ENCODE results near the gene TPI1.
"Not testable (repeated sequence)": the region's sequence is repeated elsewhere in the genome, so short reads cannot be mapped to it uniquely, and the experiment has no call there.

The TPI1 gene

DNA sequence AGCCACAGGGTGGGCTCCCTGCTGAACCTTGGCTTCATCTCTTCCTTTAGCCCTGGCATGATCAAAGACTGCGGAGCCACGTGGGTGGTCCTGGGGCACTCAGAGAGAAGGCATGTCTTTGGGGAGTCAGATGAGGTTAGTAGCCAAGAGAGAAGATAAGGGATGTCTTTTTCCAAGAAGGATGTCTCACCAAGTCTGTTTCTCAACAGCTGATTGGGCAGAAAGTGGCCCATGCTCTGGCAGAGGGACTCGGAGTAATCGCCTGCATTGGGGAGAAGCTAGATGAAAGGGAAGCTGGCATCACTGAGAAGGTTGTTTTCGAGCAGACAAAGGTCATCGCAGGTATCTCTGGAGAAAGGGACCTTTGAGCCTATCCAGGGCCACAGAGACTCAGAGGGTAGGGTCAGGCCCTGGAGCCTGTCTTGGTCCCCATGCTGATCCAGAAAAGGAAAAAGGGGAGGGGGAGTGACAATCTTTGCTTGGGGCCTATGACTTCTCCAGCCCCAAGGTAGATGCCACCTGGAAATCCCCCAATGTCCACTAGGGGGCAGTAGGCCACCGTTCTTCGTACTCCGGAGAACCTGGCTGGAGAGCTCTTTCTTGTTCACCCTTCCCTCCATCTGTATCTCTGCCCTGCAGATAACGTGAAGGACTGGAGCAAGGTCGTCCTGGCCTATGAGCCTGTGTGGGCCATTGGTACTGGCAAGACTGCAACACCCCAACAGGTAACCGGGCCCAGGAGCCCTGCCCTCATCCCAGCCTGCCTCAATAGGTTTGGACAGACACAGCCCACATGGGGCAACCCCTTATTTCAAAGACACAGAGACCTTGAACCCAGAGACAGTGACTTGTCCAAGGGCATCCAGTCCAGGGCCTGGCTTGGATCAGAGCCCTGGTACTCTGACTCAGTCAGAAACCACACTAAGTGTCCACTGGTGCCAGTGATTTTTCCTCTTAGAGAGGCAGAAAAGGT, 2.0 kb downstream of the TPI1 start:
- DNase-seq = peak; percentile 82

DNA sequence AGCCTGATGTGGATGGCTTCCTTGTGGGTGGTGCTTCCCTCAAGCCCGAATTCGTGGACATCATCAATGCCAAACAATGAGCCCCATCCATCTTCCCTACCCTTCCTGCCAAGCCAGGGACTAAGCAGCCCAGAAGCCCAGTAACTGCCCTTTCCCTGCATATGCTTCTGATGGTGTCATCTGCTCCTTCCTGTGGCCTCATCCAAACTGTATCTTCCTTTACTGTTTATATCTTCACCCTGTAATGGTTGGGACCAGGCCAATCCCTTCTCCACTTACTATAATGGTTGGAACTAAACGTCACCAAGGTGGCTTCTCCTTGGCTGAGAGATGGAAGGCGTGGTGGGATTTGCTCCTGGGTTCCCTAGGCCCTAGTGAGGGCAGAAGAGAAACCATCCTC, 3.0 kb downstream of the TPI1 start:
- DNase-seq = not testable (repeated sequence)

GRCh38 chr12:6871052-6871957, 4.0 kb downstream of the TPI1 start:
- DNase-seq = peak; percentile 58

DNA sequence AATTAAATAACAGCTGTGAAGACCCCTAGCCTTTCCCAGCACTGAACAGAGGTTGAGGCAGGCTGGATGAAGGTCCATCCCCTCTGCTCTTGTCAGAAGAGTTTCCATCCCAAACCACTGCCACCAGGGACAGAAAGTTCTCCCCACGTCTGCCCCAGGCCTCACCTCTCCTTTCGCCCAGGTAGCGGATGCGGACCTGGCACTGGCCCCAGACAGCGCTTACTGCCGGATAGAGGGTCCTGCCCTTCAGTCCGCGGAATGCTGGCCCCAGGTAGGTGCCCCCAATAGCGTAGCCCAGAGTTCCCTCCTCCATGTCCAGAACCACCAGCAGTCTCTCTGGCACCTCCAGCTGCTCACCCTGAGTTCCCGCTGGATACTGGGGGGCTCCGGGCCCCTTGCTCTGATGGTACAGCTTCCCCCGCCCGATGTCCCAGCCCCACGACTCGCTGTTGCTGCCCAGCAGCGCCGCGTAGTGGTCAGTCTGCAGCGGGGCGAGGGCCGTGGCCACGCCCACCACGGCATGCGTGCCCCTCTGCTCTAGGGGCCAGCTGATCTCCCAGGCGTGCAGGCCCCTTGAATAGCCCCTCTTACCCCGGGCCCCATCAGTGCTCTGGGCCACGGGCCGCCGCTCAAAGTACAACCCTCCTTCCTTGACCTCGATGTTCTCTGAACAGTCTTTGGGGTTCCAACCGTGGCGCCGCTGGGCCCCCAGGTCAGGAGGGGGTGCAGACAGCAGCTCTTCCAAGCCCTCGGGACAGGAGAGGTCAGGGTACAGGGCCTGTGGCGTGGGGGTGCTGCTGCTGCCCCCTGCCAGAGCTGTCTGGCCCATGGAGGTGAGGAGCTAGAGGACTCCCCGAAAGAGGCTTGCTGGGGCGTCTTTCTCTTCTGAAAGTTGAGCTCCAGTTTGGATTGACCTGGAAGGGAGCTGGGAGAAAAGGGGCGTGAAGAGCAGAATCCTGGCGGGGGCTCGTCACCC, 5.0 kb downstream of the TPI1 start:
- DNase-seq = peak; percentile 85

DNA sequence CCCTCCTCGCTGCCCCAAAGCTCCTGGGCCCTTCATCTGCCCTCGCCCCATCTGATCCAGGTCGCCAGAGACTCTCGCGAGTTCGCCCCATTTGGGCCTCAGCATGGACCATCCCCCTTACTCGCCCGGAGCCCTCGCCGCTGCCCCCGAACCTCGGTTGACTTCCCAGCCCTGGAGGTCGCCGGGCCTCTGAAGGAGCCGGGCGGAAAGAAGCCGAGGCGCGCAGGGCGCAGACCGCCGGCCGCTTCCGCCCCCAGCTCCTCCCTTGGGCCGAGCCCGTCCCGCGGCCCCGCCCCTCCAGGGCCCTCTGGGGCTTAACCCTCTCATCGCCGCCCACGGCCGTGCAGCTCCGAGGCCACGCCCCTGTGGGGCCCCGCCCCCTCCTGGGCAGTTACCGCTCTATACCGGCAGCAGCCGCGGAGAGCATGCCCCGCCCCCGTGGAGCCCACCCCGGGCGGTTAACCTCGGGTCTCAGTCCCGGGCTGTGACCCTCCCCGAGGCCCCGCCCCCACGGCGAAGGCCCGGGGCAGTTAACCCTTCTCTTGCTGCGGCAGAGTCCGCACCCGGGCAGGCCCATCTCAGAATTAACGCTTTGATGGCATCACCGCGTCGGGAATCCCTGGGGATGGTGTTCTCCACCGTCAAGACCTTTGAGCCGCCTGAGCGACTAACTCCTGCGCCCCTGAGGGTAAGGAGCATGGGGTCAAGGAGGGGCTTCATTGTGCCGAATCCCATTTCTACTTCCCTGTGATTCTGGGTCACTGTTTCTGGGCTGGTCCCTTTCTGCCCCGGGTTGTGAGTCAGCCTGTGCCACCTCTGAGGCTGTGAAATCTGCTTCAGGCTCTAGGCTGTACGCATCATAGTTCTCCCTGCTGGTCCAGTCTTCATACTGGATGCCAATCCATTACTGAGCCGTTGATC, 6.0 kb downstream of the TPI1 start, which contains the start of gene SPSB2:
Gene SPSB2 (minus strand): TSS at position 210 of the 921 bp plus-strand sequence. CDS start 402 bp downstream, outside the sequence.
- DNase-seq = peak; percentile 98

GRCh38 chr12:6874015-6874368, 6.7 kb downstream of the TPI1 start:
- not testable (repeated sequence) for DNase-seq

DNA sequence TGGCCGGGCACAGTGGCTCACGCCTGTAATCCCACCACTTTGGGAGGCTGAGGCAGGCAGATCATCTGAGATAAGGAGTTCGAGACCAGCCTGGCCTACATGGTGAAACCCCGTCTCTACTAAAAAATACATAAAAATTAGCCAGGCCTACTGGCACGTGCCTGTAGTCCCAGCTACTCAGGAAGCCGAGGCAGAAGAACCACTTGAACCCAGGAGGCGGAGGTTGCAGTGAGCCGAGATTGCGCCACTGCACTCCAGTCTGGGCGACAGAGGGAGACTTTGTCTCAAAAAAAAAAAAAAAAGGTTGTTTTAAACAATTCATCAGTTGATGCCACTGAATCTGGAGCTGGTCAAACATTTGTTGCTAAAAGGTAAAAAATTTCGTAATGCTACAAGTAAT, 12.5 kb downstream of the TPI1 start:
- not testable (repeated sequence) for DNase-seq

GRCh38 chr12:6883252-6883651, 15.9 kb downstream of the TPI1 start:
- no peak for DNase-seq

- DNase-seq = no peak
Observed at GRCh38 chr12:6883683-6884082, 16.4 kb downstream of the TPI1 start.

DNA sequence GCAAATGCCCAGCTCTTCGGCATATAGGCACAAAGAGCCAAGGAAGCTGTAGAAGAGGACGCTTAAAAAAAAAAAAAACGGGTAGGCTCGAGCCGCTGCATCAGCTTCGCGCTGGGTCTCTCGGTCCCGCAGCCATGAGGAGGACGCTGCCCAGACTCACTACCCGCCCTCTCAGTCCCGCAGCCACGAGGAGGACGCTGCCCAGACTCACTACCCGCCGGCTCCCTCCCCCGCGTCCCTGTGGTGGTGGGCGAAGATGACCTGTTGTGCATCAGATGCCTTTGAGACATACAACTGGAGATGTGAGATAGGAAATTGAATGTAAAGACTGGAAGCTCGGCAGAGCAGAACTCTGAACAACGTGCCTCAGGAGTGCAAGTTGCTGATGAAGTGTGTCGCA, 17.2 kb downstream of the TPI1 start:
- DNase-seq = no peak

GRCh38 chr12:6886206-6886999, 19.1 kb downstream of the TPI1 start:
- DNase-seq = not testable (repeated sequence)

- DNase-seq = no peak
Observed at GRCh38 chr12:6887460-6887859, 20.1 kb downstream of the TPI1 start.

GRCh38 chr12:6888360-6888759, 21.0 kb downstream of the TPI1 start:
- DNase-seq = no peak

DNA sequence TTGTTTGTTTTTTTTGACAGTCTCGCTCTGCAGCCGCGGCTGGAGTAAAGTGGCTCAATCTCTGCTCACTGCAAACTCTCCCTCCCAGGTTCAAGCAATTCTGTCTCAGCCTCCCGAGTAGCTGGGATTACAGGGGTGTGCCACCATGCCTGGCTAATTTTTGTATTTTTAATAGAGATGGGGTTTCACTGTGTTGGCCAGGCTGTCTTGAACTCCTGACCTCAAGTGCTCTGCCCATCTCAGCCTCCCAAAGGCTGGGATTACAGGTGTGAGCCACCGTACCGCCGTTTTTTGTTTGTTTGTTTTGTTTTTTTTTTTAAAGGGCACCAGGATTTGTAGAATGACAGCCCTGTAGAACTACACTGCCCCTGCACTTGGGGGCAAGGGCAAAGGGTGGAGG, 21.5 kb downstream of the TPI1 start:
- DNase-seq = not testable (repeated sequence)

GRCh38 chr12:6889775-6890573, 22.6 kb downstream of the TPI1 start:
- DNase-seq = not testable (repeated sequence)

GRCh38 chr12:6890789-6891645, 23.7 kb downstream of the TPI1 start:
- DNase-seq = peak; percentile 99

- no peak for DNase-seq
Observed at GRCh38 chr12:6891646-6892001, 24.3 kb downstream of the TPI1 start.

- DNase-seq = not testable (repeated sequence)
Observed at GRCh38 chr12:6892683-6893082, 25.4 kb downstream of the TPI1 start.
